Neural progenitor cell (in vitro differentiated cells): ENCODE data around the gene ANO4.

Experiments used
- EZH2 ChIP-seq: fragments of 200-600 bp; sonication (generic); IDR thresholded peaks from 2 replicates; pipeline ENCODE4 v1.6.1; 2017; ENCODE audit warnings: antibody characterized with exemption, mild to moderate bottlenecking, moderate library complexity
- EZH2phosphoT487 ChIP-seq: fragments of 200-600 bp; sonication (generic); IDR thresholded peaks from 2 replicates; pipeline ENCODE4 v1.6.1; 2017; ENCODE audit warnings: antibody characterized with exemption
- TF ChIP-seq, protein P1 (sequence below): fragments of 200-600 bp; sonication (generic); IDR thresholded peaks from 2 replicates; pipeline ENCODE4 v1.5.1; 2017; ENCODE audit warnings: antibody characterized with exemption, mild to moderate bottlenecking

GRCh38 chr12:101019201-101019600 is 224.6 kb downstream of the ANO4 start:
- TF ChIP-seq, protein P1, sequence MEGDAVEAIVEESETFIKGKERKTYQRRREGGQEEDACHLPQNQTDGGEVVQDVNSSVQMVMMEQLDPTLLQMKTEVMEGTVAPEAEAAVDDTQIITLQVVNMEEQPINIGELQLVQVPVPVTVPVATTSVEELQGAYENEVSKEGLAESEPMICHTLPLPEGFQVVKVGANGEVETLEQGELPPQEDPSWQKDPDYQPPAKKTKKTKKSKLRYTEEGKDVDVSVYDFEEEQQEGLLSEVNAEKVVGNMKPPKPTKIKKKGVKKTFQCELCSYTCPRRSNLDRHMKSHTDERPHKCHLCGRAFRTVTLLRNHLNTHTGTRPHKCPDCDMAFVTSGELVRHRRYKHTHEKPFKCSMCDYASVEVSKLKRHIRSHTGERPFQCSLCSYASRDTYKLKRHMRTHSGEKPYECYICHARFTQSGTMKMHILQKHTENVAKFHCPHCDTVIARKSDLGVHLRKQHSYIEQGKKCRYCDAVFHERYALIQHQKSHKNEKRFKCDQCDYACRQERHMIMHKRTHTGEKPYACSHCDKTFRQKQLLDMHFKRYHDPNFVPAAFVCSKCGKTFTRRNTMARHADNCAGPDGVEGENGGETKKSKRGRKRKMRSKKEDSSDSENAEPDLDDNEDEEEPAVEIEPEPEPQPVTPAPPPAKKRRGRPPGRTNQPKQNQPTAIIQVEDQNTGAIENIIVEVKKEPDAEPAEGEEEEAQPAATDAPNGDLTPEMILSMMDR = no peak
- TF ChIP-seq EZH2phosphoT487 (no peak), EZH2 (no peak)
